Measurements from ENCODE around the gene PLCXD3.

PLCXD3 gene

GRCh38 chr5:41416336-41416735 lies 94.1 kb downstream of the PLCXD3 start:
- DNase-seq (ENCODE audit: extremely low read depth in 1 of 2, low read depth in 1 of 2): no peak

- no peak for DNase-seq (ENCODE audit: extremely low read depth in 1 of 2, low read depth in 1 of 2)
Observed at GRCh38 chr5:41415242-41415641, 95.2 kb downstream of the PLCXD3 start.

DNA sequence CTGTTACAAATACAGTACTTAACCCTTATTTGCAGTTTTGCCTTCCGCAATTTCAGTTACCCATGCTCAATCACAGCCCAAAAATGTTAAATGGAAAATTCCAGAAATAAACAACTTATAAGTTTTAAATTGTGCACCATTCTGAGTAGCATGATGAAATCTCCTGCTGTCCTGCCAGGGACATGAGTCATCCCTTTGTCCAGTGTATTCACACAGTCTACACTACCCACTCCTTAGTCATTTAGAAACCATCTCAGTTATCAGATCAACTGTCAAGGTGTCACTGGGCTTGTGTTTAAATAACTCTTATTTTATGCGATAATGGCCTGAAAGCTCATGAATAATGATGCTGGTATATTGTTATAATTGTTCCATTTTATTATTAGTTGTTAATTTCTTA lies 95.8 kb downstream of the PLCXD3 start:
- DNase-seq (ENCODE audit: extremely low read depth in 1 of 2, low read depth in 1 of 2): no peak

- no peak for DNase-seq (ENCODE audit: extremely low read depth in 1 of 2, low read depth in 1 of 2)
Observed at GRCh38 chr5:41413074-41413473, 97.3 kb downstream of the PLCXD3 start.

DNA sequence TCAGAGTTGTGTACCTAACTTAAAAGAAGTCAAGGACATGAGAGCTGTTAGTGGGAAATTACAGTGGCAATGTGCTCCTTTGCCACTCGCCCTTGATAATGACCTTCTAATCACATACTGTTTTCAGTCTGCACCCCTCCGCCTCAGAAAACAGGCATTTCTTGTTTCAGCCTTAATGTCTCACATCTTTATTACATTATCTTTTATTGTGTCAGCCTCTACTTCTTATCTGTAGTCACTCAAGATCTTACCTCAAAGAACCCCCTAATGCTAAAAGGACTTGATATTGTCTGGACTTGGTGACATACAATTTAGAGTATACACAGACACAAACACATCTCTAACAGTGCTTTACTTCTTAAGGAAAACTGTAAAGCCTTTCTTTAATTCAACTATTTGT lies 97.9 kb downstream of the PLCXD3 start:
- DNase-seq (ENCODE audit: extremely low read depth in 1 of 2, low read depth in 1 of 2): no peak

DNA sequence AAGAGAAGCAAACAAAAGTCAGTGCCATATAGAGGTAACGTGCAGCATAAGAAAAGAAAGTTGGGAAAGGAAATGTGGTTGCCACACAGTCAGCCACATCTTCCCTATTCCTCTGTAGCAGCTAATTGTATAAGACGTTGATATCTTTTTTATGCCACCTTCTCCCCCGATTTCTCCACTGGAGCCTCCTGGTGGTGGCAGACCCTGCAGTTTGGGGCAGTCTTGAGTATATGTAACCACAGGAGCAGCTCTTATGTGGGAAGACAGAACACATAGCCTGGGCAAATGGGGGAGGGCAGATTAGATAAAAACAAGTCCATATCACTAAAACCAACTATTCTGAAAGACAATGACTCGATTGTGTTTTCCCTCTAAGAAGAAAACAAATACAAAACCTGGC lies 99.7 kb downstream of the PLCXD3 start:
- DNase-seq (ENCODE audit: extremely low read depth in 1 of 2, low read depth in 1 of 2): no peak

- DNase-seq (ENCODE audit: extremely low read depth in 1 of 2, low read depth in 1 of 2): no peak
Observed at GRCh38 chr5:41410307-41410706, 100.1 kb downstream of the PLCXD3 start.

GRCh38 chr5:41408676-41409443 lies 101.5 kb downstream of the PLCXD3 start:
- no peak for DNase-seq (ENCODE audit: extremely low read depth in 1 of 2, low read depth in 1 of 2)

GRCh38 chr5:41406936-41407335 lies 103.5 kb downstream of the PLCXD3 start:
- DNase-seq (ENCODE audit: extremely low read depth in 1 of 2, low read depth in 1 of 2): no peak

- no peak for DNase-seq (ENCODE audit: extremely low read depth in 1 of 2, low read depth in 1 of 2)
Observed at GRCh38 chr5:41406424-41406823, 104.0 kb downstream of the PLCXD3 start.

- no peak for DNase-seq (ENCODE audit: extremely low read depth in 1 of 2, low read depth in 1 of 2)
Observed at GRCh38 chr5:41404757-41405156, 105.6 kb downstream of the PLCXD3 start.

DNA sequence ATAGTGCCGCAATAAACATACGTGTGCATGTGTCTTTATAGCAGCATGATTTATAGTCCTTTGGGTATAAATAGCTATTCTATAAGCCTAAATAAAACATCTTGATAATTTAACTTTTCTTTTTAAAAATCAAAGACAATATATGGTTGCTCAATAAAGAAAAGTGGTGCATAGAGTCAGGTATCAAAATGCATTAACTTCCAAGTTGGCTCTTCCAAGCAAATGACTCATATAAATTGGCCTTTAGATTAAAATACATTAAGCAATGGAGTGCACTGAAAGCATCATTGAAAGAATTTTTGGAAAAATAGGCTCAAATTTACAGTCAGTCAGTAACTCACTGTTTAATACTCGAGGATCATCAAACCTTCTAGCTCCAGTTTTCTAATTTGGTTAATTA lies 106.6 kb downstream of the PLCXD3 start:
- DNase-seq (ENCODE audit: extremely low read depth in 1 of 2, low read depth in 1 of 2): no peak

- no peak for DNase-seq (ENCODE audit: extremely low read depth in 1 of 2, low read depth in 1 of 2)
Observed at GRCh38 chr5:41402845-41403244, 107.6 kb downstream of the PLCXD3 start.

- no peak for DNase-seq (ENCODE audit: extremely low read depth in 1 of 2, low read depth in 1 of 2)
Observed at GRCh38 chr5:41399839-41400238, 110.6 kb downstream of the PLCXD3 start.

DNA sequence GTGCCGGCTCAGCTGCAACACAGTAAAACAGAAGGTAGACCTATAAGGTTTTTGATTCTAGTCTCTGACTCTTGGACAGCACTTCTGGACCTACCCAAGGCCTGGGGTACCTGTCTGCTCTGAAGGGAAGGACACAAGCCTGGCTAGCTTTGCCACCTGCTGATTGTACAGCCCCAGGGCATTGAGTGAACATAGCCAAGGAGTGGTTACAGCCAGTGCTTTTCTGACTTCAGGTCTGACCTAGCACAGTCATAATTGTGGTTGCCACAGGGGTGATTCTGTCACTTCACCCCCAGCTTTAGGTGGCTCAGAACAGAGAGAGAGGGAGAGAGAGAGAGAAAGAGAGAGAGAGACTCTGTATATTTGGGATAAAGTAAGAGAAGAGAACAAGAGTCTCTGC lies 118.4 kb downstream of the PLCXD3 start:
- no peak for DNase-seq (ENCODE audit: extremely low read depth in 1 of 2, low read depth in 1 of 2)

GRCh38 chr5:41374631-41375030 lies 135.8 kb downstream of the PLCXD3 start:
- DNase-seq (ENCODE audit: extremely low read depth in 1 of 2, low read depth in 1 of 2): no peak

DNA sequence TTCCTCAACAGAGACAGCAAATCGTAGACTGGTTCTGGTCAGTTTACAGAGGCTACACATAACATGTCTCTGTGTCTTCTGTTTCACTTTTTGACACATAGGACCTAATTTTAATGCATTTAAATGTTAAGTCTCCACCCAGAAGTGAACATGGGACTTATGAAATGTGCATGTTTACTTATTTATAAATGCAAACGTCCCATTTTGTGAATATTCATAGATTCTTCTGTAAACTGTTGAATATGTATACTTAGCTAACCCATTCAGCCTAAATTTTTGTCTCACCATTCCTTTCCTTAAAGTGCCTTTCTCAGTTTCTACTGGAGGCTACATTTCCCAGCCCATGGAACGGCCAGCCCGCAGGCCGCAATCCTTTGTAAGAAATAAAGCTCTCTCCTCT lies 137.2 kb downstream of the PLCXD3 start:
- no peak for DNase-seq (ENCODE audit: extremely low read depth in 1 of 2, low read depth in 1 of 2)

DNA sequence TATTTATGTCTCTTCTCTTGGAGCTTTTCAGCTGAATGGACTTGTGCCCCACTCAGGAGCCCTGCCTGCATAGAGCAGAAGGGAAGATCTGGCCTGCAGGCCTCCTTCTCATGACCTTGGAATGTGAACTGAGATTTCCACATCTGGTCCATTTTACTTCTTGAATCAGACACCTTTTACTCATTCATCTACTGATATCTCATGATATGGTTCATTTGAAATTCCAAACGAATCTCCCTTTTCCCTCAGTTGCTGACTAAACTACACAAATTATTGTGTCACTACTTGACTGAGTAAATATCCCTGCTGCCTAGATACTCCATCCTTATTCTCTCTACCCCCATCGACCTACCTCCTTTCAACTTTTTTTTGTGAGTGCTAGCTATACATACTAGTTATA lies 138.7 kb downstream of the PLCXD3 start:
- no peak for DNase-seq (ENCODE audit: extremely low read depth in 1 of 2, low read depth in 1 of 2)

DNA sequence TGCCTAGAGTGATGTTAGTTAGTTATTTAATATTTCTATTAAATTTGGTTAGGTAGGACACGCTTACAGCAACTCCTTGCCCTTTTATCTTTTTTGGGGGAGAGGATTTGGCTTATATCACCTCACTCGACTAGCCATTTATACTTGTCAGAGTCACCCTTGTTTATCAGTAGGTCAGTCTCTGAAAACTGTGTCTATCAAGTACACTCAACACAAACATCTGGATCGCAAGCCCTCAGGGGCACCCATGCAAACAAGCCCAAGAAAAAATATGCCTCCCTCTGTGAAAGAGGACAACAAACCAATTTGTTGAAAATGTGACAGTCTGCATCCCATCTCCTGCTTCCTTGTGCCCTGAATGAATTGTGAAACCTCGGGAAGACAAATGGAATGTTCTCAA lies 139.9 kb downstream of the PLCXD3 start:
- DNase-seq (ENCODE audit: extremely low read depth in 1 of 2, low read depth in 1 of 2): no peak

DNA sequence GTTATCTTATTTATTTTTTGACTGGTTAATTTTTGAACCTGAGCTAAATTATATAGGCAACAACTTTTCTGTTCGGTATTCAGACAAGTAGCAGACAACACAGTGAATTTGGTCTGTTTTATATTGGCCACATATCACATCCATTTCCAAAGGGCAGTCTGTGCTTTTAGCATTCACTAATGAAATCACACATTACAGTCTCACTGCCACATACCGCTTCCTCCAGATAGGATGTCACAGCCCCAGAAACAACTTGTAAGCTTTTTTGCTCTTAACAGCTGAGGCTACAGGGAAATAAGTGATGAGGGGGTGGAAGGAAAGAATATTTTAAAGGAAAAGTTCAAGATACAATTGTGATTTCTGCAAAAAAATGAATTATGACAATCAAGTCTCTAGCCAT lies 140.6 kb downstream of the PLCXD3 start:
- DNase-seq (ENCODE audit: extremely low read depth in 1 of 2, low read depth in 1 of 2): no peak

- no peak for DNase-seq (ENCODE audit: extremely low read depth in 1 of 2, low read depth in 1 of 2)
Observed at GRCh38 chr5:41368158-41368557, 142.2 kb downstream of the PLCXD3 start.

DNA sequence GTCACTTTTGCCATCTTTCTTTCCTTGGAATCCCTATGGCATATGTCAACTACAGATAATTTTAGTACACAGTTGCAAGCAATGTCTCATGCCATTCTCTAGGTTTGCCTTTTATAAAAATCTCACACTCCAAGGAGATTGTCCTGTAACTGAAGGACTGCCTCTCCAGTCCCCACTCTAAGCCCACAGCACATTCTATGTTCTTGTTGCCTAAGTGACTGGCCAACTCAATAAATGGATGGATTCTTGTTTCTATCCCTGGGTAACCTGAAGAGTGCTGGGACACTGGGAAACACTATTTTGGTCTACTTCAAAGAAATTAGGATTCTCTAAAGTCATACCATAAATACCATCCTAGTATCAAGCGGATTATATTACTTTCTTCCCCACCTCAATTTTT lies 145.0 kb downstream of the PLCXD3 start:
- DNase-seq (ENCODE audit: extremely low read depth in 1 of 2, low read depth in 1 of 2): no peak

GRCh38 chr5:41364346-41364745 lies 146.1 kb downstream of the PLCXD3 start:
- no peak for DNase-seq (ENCODE audit: extremely low read depth in 1 of 2, low read depth in 1 of 2)

All from stimulated activated CD8-positive, alpha-beta memory T cell treated with anti-CD3 and anti-CD28 coated beads, Interleukin-7, amount 100 ng/mL, for 48 hours (primary cell).